ENCODE measurements around the gene SPTB.
A peak's percentile ranks its signal among the peaks of the same experiment; 100 is the strongest.
"Not testable (repeated sequence)": the region's sequence is repeated elsewhere in the genome, so short reads cannot be mapped to it uniquely, and the experiment has no call there.

SPTB gene

DNA sequence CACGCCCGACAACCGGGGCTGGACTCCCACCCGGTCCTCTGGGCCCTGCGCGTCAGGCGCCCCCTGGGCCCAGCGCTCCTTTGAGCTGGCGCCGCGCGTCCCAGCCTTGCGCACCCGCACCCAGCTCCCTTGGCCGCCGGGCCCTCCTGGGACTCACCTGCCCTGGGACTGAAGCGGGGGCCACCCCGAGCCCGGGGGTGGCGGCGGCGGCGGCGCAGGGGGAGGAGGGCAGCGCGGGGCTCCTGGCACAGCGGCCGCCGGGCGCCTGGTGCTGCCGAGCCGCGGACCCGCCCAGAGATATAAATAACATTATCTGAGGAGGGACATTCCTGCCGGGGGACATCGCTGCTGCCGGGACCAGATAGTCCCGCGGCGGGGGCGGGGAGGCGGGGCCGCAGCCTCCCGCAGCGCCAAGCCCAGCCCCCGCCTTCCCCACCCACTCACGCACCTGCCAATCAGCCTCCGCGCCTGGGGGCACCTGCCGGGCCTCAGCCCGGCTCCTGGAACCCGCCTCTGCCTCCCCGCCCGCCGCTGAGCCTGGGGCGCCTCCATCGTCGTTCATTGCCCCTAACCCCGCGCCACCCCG is at the start of gene SPTB:
Gene SPTB, minus strand, starts transcription at position 273 of the 586 bp plus-strand sequence. CDS start 56,813 bp downstream, outside the sequence.
- DNase-seq (ENCODE audit: low read depth in 2 of 2): peak; percentile 37 to 52

DNA sequence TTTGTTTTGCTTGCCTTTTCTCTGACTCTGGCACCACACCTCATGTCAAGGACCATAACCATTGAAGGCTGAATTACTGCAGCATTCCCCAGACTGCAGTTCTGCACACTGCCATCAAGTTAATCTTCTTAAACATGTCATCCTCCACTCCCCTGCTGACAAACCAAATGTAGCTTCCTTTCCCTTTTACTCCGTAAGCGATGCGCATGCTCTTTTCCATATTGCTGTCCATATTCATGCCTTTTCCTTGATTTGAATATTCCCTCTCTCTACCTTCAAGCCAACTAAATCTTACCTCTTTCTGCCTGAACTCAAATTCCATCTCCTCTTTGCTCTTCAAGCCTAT is 49.3 kb upstream of the SPTB start:
- no peak for DNase-seq (ENCODE audit: low read depth in 2 of 2)

DNA sequence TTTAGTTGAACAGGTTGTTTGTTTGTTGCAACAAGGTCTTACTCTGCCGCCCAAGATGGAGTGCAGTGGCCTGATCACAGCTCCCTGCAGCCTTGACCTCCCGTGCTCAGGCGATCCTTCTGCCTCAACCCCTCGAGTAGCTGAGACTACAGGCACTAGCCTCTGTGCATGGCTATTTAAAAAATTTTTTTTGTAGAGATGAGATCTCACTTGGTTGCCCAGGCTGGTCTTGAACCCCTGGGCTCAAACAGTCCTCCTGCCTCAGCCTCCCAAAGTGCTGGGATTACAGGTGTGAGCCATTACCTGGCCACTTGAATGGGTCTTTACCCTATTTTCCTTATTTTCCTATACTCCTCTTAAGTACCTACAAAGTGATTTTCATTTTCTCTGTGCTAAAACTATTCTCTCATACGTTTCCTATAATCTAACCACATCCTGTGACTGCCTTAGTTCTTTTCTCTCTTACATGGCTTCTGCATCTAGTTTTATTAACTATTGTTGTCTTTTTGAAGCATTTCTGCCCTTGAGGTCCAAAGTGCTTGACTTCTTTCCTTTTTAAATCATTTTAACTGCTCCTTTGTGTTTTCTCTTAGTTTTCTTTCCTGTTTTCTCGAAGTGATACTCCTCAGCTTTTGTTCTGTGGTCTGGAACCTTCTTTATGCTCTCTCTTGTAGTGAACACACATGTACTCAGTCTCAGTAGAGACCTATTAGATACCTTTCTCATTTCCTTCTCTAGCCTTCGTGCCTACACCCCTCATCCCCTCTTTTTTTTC is 48.7 kb upstream of the SPTB start:
- DNase-seq (ENCODE audit: low read depth in 2 of 2): no peak

DNA sequence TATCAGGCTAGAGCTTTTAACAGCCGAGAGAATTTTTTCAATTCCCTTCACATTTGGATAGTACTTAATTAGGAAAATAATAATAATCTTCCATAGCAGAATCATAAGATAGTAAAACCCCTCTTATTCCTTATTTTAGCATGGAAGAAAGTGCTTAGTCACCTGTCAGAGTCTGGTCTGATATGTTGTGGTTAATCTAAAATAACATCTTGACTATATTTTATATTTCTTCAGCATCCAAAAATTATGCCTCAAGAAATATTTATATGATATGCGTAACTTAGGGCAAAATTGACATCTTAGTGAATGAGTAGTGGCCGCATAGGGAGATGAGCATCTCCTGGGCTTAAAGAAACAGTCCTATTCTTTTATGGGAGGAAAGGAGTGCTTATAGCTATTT is 47.3 kb upstream of the SPTB start:
- DNase-seq (ENCODE audit: low read depth in 2 of 2): no peak

DNA sequence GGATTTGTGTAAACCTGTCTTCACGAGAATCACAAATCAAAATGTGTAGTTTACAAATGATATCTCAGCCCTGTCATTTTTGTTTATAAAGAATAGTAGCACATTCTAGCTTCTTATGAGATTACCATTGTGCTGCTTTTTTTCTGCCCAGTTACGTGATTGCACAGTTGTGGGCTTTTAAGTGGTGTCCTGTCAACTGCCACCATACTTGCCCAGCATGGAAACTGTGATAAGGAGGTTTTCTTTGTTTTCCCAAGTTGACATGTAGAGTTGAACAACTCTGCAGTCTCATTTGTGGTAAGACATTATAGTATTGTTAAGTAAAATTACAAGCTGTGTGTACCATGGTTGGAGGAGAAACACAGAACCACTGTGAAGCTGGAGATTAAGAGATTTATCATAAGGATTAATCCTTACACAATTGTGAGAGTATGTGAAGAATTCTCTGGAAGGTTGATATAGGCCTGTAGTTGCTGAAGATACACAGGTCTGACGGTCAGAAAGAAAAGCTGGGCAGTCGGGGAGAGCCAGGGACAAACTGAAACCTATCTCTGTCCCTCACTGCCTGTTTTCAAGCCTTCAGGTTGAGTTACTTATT is 46.8 kb upstream of the SPTB start:
- no peak for DNase-seq (ENCODE audit: low read depth in 2 of 2)

DNA sequence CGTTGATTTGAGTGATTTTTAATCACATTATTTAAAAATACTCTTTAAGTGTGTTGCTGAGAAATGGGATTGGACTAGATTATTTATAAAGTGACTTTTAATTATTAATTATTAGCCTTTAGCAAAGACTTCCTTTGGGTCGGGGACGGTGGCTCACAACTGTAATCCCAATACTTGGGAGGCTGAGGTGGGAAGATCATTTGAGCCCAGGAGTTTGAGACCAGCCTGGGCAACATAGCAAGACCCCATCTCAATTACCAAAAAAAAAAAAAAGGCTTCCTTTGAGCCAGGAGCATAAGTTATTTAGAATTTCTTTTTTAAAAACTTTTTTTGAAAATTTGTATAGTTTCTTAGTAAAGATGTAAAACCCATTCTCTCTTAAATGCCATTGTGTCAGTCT is 43.3 kb upstream of the SPTB start:
- DNase-seq (ENCODE audit: low read depth in 2 of 2): no peak

DNA sequence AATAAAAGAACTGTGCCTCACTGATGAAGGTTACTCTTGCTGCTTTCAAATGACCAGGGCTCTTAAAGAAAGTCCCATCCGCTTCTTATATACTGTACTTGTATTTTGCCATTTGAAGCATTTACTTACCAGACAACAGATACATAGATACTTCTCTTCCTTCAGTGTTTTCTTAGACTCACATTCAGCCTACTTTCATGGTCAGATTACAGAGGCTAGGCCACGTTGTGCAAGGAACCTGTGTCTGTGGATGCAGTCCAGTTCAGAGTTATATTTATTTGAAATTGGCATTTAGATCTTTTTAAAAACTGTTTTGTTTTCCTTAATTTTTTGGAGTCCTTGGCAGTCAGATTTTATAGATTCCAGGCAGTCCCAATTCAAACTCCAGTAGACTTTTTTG is 40.8 kb upstream of the SPTB start:
- DNase-seq (ENCODE audit: low read depth in 2 of 2): no peak

DNA sequence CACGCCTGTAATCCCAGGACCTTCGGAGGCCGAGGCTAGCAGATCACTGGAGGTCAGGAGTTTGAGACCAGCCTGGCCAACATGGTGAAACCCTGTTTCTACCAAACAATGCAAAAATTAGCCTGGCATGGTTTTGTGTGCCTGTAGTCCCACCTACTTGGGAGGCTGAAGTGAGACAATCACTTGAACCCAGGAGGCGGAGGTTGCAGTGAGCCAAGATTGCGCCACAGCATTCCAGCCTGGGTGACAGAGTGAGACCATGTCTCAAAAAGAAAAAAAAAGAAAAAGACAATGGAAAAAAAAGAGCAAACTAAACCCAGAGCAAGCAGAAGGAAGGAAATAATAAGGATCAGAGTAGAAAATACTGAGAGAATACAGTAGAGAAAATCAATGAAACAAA is 39.9 kb upstream of the SPTB start:
- DNase-seq (ENCODE audit: low read depth in 2 of 2): no peak

DNA sequence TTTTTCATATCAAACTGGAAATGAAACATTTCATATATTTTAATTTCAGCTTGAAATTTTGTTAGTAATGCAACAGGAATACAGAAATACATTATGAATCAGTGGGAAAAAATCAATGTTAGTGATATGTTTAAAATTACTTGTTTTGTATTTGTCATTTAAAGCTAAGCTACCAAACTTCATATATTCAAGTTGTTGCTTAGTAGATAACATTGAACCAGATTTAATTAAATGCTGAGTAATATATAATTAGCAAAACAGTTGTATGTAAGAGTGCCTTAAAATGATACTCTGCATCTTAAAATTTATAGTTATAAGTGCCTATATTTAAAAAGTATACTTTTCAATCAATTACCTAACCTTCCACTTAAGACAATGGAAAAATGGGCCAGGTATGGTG is 39.5 kb upstream of the SPTB start:
- DNase-seq (ENCODE audit: low read depth in 2 of 2): no peak

DNA sequence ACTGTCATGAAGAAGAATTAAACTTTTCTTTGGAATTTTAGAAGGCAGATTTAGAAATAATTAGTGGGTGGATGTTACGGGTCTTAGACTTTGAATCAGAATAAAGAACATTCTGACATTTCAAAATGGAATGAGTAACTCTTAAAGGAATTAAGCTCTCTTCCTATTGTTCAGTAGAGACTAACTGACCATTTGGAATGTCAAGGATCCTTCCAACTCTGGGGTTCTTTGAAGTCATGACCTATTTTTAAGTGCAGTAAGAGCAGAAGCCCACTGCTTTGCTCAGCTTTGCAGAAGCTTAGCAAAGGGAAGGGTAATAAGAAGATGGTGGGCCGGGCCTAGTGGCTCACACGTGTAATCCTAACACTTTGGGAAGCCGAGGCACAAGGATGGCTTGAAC is 38.5 kb upstream of the SPTB start:
- DNase-seq (ENCODE audit: low read depth in 2 of 2): no peak

DNA sequence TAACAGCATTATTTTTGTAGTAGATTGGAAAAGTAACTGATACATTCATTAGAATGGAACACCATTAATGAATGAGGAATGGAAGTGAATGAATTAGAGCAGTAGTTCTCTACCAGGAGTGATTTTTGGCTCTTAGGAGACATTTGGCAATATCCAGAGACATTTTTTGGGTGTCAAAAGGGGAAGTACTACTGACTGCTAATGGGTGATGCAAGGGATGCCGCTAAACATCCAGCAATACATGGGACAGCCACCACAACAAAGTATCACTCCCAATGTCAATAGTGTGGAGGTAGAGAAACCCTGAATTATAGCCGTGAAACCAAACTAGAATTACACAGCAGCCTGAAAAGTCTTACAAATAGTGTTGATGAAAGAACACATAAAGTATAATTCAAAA is 36.1 kb upstream of the SPTB start:
- no peak for DNase-seq (ENCODE audit: low read depth in 2 of 2)

DNA sequence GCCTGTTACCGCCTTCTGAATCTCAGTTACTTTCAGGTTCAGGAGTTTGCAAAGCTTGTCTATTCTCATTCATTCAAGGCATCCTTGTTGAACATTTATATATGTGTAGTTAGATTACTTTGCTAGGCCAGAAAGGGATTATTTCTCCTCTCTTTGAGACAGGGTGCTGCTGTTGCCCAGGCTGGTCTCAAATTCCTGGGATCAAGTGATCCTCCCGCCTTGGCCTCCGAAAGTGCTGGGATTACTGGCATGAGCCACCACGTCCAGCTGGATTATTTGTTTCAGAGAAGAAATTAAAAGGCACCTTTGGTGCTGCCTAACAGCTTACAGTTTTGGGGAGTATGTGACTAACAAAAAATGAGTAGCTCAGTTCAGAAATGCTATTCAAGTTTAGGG is 35.3 kb upstream of the SPTB start:
- no peak for DNase-seq (ENCODE audit: low read depth in 2 of 2)

DNA sequence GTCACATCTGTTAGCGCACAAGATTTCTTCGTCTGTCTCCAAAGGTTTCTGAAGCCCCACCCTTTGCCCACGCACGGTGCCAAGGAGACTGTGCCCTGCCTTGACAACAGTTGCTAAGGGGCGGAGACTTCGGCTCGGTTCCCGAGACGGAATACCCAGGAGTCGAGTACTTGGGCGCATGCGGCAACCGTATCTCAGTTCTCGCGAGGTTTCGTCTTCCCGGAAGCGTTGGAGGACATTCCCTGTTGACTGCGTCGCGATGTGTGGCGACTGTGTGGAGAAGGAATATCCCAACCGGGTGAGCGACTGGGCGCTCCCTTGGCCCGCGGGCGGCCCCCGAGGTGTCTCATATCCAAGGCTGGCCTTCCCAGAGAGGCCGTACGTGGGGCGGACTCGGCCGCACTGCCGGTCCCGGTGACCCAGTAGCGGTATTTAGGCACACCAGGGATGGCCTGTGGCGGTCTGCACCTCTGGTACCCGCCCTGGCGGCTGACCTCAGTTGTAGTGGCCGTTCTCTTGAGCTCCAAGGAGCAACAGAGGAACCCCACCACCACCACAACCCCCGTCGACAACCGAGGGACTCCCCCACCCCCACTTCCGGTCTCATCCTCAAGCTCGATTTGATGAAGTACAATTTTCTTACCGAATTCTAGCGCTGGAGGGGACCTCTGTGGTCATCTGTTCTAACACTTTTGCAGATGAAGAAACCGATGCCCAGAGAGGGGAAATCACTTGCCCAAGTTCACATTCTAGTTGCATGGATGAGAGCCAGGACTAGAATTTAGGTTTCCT is 34.7 kb upstream of the SPTB start, which contains the start of gene CHURC1:
Gene CHURC1, plus strand, starts transcription at position 219 of the 792 bp plus-strand sequence. Its CDS starts 41 bp downstream, at position 260.
- peak; percentile 94 to 97 for DNase-seq (ENCODE audit: low read depth in 2 of 2)

DNA sequence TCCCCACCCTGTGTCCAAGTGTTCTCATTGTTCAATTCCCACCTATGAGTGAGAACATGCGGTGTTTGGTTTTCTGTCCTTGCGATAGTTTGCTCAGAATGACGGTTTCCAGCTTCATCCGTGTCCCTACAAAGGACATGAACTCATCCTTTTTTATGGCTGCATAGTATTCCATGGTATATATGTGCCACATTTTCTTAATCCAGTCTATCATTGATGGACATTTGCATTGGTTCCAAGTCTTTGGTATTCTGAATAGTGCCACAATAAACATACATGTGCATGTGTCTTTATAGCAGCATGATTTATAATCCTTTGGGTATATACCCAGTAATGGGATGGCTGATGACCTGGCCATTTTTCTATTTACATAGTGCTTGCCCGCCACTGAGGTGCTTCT is 33.8 kb upstream of the SPTB start:
- not testable (repeated sequence) for DNase-seq (ENCODE audit: low read depth in 2 of 2)

DNA sequence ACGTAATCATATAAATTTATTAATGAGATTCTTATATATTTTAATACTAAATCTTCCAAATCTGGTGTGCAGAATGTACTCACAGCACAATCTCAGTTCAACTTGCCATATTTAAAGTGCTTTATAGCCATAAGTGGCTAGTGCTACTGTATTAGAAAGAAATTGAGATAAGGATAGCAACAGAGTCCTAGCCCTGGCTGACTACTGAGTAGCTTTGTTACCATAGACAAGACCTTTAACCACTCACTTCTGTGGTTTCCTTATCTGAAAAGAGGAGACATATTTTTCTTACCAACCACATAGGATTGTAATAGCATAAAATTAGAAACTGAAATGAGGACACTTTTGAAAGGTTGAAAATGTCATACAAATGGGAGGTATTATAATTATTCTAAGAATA is 32.6 kb upstream of the SPTB start:
- DNase-seq (ENCODE audit: low read depth in 2 of 2): no peak

DNA sequence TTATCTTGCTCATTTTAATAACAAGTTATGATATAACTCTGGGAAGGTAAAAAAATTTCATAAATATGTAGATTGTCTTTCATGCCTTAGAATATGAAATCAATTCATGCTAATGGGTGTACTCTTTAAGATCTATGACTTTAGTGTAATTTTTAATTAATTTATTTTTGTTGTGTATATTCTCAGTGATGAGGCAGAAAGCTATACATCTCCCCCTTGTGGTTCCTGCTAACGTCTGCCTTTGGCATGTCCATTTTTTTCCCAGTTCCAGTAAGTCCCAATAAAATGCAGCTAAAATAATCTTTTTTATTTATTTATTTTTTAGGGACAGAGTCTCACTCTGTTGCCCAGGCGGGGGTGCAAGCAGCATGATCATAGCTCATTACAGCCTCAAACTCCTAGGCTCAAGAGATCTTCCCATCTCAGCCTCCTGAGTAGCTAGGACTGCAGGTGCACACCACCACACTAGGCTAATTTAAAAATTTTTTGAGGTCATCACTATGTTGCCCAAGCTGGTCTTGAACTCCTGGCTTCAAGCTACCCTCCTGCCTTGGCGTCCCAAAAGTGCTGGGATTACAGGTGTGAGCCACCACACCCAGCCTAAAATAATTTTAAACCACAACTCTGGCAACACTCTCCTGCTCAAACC is 31.3 kb upstream of the SPTB start:
- no peak for DNase-seq (ENCODE audit: low read depth in 2 of 2)

DNA sequence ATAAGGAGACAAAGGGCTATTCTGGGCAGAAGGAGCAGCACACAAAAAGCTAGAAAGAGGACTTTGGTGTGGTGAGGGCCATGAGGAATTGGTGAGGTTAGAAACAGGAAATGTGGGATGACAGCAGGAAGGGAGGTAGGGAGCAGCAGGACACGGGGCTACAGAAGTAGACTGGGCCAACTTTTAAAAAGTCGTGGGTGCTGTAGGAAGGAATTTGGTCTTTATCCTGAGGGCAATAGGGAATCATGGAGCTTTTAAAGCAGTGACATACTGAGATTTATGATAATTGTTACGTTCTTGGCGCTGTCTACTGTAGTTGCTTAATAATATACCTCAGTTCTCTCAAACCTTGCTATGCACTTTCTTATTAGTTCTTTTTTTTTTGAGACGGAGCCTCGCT is 26.3 kb upstream of the SPTB start:
- DNase-seq (ENCODE audit: low read depth in 2 of 2): no peak

DNA sequence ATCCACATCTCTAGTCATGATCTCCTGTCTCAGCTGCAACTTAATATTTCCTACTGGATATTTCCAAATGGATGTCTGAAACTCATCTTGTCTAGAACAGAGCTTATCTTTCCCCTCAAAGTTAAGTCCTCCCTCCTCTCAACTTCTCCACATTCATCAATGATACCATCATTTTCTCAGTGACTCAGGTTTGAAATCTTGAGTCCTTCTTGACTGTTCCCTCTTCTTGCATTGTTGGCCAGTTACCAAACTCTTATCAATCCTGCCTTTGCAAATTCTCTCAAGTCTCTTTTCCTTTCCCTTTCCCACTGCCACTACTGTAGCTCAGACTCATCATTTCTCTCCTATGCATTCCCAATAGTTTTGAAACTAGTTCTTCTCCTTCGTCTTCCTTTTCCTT is 20.3 kb upstream of the SPTB start:
- DNase-seq (ENCODE audit: low read depth in 2 of 2): no peak

DNA sequence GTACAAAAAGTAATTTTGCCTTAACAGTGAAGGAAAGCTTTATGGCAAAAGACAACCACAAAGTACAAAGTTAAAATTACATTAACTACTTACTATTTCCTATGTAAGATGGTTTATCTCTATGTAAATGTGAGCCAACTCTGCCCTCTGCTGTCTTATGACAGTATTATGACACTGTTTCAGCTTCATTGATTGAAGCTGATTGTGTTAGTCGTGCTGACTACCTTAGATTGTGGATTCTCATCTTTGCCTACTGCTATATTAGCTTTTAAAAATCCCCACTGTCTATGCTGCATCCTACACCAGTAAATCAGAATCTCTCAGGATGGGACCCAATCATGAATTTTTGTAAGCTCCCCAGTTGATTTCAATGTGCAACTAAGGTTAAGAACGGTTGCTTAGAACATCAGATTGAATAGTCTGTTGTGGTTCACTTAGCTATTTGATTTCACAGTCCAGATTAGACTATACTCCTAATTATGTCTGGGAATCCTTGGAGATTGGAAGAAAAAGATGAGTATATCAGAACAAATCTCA is 12.2 kb upstream of the SPTB start:
- no peak for DNase-seq (ENCODE audit: low read depth in 2 of 2)

DNA sequence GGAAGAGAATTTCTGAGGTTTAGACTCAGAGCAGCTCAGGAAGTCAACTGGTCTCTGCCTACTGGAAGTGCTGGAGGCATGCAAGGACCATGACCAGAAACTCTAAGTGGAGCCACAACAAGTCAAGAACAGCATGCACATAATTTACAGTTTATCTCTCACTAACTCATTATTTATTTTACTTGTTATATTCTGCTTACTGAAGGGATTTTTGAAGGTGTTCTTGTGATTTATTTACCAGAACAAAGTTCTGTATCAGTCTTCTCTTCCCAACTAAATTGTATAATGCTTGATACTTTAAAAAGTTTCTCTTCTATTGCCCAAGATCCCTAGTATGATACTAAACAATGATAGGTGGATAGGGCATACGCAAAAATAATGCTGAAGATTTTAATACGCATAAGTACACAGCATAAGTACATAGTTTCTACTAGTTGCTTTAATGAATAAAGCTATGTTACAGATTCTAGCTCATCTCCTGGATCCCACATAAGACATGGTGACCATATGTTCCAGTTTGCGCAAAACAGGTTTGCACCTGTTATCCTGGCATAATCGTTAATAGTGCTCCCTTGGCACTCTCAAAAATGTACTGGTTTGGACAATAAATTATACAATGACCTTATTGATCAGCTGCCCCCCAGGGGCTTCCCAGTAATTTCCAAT is 11.6 kb upstream of the SPTB start:
- DNase-seq (ENCODE audit: low read depth in 2 of 2): no peak

DNA sequence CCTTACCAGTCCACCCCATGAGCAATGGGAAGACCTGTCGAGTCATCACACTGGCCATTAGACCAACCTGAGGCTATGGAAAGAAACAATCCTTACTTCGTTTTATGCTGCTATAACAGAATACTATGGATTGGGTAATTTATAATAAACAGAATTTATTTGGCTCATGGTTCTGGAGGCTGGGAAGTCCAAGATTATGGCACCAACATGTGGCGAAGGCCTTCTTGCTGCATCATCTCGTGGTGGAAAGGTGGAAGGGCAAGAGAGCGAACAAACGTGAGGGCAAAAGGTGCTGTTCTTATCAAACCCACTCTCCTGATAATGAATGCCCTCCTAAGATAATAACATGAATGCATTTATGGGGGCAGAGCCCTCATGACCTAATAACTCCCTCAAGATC is 9.6 kb upstream of the SPTB start:
- no peak for DNase-seq (ENCODE audit: low read depth in 2 of 2)

Data from stimulated activated CD4-positive, alpha-beta T cell treated with anti-CD3 and anti-CD28 coated beads, Interleukin-4, amount 100 ng/mL, for 48 hours (primary cell).